Motor neuron (in vitro differentiated cells): ENCODE measurements around the gene TERB1. TPM values are rescaled to one million over a fixed set of nuclear protein-coding genes. Genes with fewer than 3 reads are reported as not detected.

Source experiments
- ATAC-seq, 8 experiments: fragments of 200-7000 bp; cut with Tn5 transposase; replicated peaks in 6 of 8; 2 replicates each; pipeline ENCODE4 v1.8.0; 2021; ENCODE audit warnings: mild to moderate bottlenecking in 8 of 8, moderate library complexity in 8 of 8
- H3K27ac ChIP-seq, 2 donors: fragments of 250-450 bp; sonication (Bioruptor Pico); 2 replicates each; pipeline ENCODE4 v1.9.0; 2021; ENCODE audit warnings: antibody characterized with exemption in 2 of 2, mild to moderate bottlenecking in 2 of 2, moderate library complexity in 1 of 2
- H3K4me1 ChIP-seq, 2 donors: fragments of 250-450 bp; sonication (Bioruptor Pico); replicated peaks in 1 of 2; 2 replicates each; pipeline ENCODE4 v1.6.1; 2021; ENCODE audit warnings: antibody characterized with exemption in 2 of 2, mild to moderate bottlenecking in 2 of 2, moderate library complexity in 1 of 2
- H3K4me3 ChIP-seq, 5 donors: fragments of 250-450 bp; sonication (Bioruptor Pico); 2 replicates each; pipeline ENCODE4 v1.9.0; 2021; ENCODE audit warnings: antibody characterized with exemption in 5 of 5, mild to moderate bottlenecking in 5 of 5, moderate library complexity in 4 of 5
- WGBS, 10 experiments: fragments of 450-650 bp; shearing (Covaris generic); methylation state at CpG; one replicate each; pipeline ENCODE4 v1.0.0; 2022; 5-methylcytosine and 5-hydroxymethylcytosine counted together
- in situ Hi-C, 9 experiments: fragments of 400-800 bp; cut with MboI; loops; one replicate each; pipeline ENCODE4 v1.15.0; 2021; ENCODE audit warnings: low sequenced_read_pairs in 9 of 9, low pct_unique_long_range_greater_than_20kb in 2 of 9; ENCODE audit not compliant: unreplicated experiment in 9 of 9
- total RNA-seq, 8 experiments: library from RNA; unstranded; fragments of 300-600 nt; gene quantifications; 2 replicates each; pipeline versions ENCODE4 v1.2.3 to v1.2.4, GENCODE V29; 2022

The TERB1 gene
- total RNA-seq, 8 experiments from 2014 or later = 0.05 to 0.09 TPM; not detected in 6

DNA sequence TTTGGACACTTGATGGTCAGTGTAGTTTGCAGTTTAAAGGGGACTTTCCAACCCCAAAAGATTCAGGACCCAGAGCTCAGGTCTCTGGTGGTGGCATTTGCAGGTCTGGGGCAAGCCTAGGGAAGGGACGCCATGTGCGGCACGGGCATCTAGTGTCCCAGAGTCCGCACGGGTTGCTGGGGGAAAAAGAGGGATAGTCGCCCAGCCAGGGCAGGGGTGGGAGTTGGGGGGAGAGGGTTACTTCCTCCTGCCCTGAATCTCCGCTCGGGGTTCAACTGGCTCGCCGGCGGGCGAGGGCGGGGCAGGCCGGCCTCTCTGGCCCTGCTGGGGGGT is 42.6 kb upstream of the TERB1 start:
- no peak overlapping the region for H3K27ac ChIP-seq
- ATAC-seq = peak in 3 of 8 experiments; percentile 13 to 23 (median 22)

DNA sequence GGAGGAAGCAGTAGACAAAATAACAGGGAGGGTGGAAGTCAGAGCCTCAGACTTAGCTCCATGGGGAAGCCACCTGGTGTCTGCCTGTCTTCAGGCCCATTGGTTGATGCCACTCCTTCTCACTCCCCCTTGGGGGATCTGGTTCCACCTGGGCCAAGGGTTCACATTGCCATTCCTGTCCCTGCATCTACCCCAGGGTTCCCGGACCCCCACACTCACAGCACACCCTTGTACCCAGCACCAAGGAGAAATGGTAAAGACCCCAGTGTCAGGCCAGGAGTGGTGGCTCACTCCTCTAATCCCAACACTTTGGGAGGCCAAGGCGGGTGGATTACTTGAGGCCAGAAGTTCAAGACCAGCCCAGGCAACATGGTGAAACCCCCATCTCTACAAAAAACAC is 41.8 kb upstream of the TERB1 start:
- in situ Hi-C loops = no loop called here
- Histone ChIP-seq H3K27ac (no peak overlapping the region), H3K4me1 (no peaks in the 10 kb centered on the region), H3K4me3 (no peak overlapping the region)
- no peak for ATAC-seq
- WGBS, 10 experiments = 60 to 100% (median 83%) methylated on average over 1 of the region's 2 CpGs; no CpG with 5 or more reads in 6 of the 10 experiments

More for the DNA sequence above, 42.6 kb upstream of the TERB1 start:
- WGBS, 10 experiments = 4% methylated on average over 5 of the region's 14 CpGs; no CpG with 5 or more reads in 9 of the 10 experiments
- H3K4me1 ChIP-seq = no peaks in the 10 kb centered on the region
- H3K4me3 ChIP-seq = peak overlapping the region in 3 of 5 donors; percentile 21 to 30 (median 23)
- in situ Hi-C loops = no loop called here

DNA sequence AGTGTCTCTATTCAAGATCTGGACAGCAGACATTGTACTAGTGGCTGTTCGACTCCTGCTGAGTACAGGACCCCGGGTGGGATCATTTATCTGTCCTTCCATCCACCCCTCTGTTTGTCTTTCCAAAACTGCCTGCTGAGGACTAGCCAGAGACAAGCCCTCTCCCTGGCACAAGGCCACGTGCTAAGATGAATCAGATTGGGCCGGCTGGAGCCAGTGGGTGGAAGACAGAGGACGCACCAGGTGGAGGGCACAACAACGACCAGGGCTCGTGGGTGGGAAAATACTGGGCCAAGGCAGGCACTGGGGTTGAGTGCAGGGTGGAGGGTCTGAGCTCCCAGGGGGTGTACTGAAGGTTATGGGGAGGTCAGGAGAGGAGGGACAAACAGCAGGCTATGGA is 41.4 kb upstream of the TERB1 start:
- H3K27ac ChIP-seq = no peak overlapping the region
- peak in 1 of 8 experiments; percentile 27 for ATAC-seq
- 40 to 90% (median 80%) methylated on average over 1 to 3 of the region's 7 CpGs; no CpG with 5 or more reads in 5 of the 10 experiments for WGBS, 10 experiments
- in situ Hi-C loops = no loop called here
- no peaks in the 10 kb centered on the region for H3K4me1 ChIP-seq
- no peak overlapping the region for H3K4me3 ChIP-seq

DNA sequence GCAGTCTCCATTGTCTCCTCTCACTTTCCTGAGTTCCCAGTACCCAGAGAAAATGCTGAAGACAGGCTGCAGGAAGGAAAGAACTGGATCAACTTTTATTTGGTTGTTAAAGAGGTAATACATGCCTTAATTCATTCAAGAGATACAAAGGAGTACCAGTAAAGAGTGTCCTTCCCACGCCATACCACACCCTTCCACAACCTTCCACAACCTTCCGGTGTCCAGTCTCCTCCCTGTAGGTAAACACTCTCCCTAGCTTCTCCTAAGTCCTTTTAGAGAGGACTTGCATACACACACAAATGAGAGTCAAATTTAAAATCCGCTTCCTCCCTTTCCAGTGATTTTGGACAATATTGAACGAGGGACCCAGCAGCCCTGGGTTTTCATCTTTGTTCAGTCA is 40.0 kb upstream of the TERB1 start:
- Histone ChIP-seq H3K27ac (no peak overlapping the region), H3K4me1 (no peaks in the 10 kb centered on the region), H3K4me3 (no peak overlapping the region)
- WGBS, 10 experiments = 45 to 100% (median 75%) methylated on average over 1 to 4 of the region's 4 CpGs; no CpG with 5 or more reads in 1 of the 10 experiments
- in situ Hi-C loops = no loop called here
- no peak for ATAC-seq

DNA sequence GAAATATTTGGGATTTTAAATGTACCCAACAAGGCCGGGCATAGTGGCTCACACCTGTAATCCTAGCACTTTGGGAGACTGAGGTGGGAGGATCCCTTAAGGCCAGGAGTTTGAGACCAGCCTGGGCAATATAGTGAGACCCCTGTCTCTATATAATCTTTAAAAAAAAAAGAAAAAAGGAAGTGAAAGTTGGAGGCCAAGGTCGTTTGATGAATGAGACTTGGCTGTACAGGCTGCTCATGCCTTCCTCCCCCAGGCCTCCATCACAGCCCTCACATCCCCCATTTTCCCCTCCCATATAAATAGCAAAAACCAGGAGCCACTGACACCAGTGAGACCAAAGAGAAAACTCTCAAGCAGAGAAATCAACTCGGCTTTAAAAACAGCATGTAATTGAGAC is 39.5 kb upstream of the TERB1 start:
- no peak overlapping the region for H3K4me3 ChIP-seq

DNA sequence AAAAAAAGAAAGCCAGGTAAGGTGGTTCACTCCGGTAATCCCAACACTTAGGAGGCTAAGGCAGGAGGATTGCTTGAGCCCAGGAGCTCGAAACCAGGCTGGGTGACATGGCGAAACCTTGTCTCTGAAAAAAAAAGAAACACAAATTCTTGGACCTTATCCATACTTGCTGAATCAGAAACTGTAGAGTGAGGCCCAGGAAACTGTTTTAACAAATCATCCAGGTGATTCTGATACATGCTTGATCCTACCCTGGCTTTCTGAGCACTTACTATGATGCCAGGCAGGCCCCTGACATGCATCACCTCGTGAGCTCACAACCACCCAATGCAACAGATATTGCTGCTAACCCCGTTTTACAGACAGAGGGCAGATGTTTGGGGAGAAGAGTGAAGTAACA is 33.4 kb upstream of the TERB1 start:
- Histone ChIP-seq H3K4me1 (peaks cover 2% of the 10 kb centered on the region in 2 donors), H3K27ac (no peak overlapping the region), H3K4me3 (no peak overlapping the region)
- no peak for ATAC-seq
- in situ Hi-C loops = no loop called here
- 63 to 100% (median 79%) methylated on average over 1 to 5 of the region's 5 CpGs for WGBS, 10 experiments

More for the DNA sequence above, 39.5 kb upstream of the TERB1 start:
- WGBS, 10 experiments = 0 to 60% (median 32%) methylated on average over 1 to 3 of the region's 3 CpGs; no CpG with 5 or more reads in 3 of the 10 experiments
- in situ Hi-C loops = no loop called here
- no peak for ATAC-seq
- Histone ChIP-seq H3K27ac (no peak overlapping the region), H3K4me1 (no peaks in the 10 kb centered on the region)

DNA sequence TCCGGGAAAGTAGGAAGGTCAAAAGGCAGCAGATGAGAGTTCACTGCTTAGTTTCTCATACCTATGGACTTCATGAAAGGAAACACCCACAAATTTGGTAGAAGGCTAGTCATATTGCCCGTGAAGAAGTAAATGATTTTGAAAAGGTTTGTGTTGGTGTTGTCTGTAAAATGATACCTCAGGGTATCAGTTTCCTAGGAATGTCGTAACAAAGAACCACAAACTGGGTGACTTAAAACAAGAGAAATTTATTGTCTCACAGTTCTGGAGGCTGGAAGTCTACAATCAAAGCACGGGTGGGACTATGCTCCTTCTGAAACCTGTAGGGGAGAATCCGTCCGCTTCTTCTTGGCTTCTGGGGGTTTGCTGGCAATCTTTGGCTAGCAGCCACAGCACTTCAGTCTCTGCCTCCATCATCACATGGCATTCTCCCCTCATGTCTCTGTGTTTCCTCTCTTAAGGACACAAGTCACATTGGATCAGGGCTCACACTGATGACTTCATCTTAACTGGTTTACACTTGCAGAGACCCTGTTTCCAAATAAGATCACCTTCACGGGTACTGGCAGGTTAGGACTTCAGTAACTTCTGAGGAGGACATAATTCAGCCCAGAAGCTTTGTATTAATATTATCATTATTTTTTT is 31.4 kb upstream of the TERB1 start:
- no peak for ATAC-seq
- Histone ChIP-seq H3K4me1 (peaks cover 8 to 12% of the 10 kb centered on the region in 2 donors), H3K27ac (no peak overlapping the region), H3K4me3 (no peak overlapping the region)
- in situ Hi-C loops = no loop called here
- WGBS, 10 experiments = 19 to 100% (median 73%) methylated on average over 1 to 7 of the region's 7 CpGs

DNA sequence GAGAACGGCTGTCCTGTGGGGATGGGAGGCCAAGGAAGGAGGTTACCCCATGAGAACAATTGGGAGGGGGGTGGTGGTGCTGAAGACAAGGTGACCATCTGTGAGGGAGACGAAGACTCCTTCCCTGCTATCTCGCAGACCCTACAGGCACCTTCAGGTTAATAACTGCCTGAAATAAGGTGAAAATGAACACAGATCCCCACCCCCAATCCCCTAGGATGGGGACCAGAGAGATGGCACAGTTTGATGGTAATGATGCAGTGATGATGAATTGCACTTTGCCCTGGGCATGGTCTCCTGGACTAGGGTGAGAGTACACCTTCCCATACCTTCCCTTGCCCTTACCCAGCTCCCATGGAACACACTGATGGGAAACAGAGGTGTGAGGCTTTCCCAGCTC is 30.8 kb upstream of the TERB1 start:
- no peak overlapping the region for H3K4me3 ChIP-seq
- no peak for ATAC-seq
- in situ Hi-C loops = no loop called here
- WGBS, 10 experiments = 17 to 100% (median 88%) methylated on average over 1 to 3 of the region's 3 CpGs; no CpG with 5 or more reads in 2 of the 10 experiments
- H3K27ac ChIP-seq = no peak overlapping the region
- peaks cover 8 to 12% of the 10 kb centered on the region in 2 donors for H3K4me1 ChIP-seq

DNA sequence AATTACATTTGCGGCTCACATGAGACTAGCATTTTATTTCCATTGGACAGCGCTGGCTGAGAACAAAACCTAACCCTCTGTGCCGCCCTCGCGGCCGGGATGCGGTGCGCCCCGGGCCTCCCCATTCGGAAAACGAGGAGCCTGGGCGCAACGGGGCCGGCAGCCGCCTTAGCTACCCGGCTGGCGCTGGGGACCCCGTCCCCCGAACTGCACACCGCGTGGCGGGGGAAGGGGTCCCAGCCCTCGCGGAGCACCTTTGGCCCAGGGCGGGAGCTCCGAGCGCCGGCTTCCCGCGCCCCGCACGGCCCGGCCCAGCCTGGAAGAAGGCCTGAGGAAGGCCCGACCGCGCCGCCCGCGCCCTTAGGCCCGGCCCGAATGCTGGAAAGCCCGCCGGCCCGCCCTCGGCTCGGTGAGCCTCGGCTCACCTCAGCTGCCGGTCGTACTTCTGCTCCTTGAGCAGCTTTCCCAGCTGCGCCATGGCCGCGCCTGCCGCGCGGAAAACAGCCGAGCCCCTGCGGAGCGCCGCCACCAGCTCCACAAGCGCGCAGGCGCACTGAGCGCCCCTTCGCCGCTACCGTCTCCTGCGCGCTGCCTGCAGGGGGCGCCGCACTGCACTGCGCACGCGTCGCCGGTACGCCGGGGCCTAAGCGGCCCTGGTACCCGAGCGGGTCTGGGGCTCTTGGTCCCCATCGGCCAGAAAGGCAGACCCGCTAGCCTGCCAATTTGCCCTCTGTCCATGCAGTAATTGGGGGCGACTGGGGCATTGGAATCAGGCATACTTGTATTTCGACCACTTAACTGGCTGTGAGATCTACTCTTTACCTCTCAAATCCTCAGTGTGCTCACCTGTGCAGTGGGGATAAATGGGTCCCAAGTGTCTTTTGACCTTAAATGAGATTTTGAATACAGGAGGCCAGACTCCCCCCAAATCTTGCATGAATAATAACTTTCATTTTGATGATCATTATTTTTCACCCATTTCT is 29.3 kb upstream of the TERB1 start, which contains the start of gene NAE1:
TSS of gene NAE1 (minus strand) at position 555 of the 983 bp plus-strand sequence. CDS start at position 478, 77 bp downstream.
- ATAC-seq = peak; percentile 92 to 98 (median 96)
- 0 to 10% (median 0%) methylated on average over 2 to 21 of the region's 84 CpGs; no CpG with 5 or more reads in 1 of the 10 experiments for WGBS, 10 experiments
- peaks cover 8 to 12% of the 10 kb centered on the region in 2 donors for H3K4me1 ChIP-seq
- peak within 1 kb of the TSS; percentile 71 to 96 (median 82) for H3K4me3 ChIP-seq
- in situ Hi-C loops = no loop called here
- peak within 1 kb of the TSS; percentile 84 to 94 for H3K27ac ChIP-seq

DNA sequence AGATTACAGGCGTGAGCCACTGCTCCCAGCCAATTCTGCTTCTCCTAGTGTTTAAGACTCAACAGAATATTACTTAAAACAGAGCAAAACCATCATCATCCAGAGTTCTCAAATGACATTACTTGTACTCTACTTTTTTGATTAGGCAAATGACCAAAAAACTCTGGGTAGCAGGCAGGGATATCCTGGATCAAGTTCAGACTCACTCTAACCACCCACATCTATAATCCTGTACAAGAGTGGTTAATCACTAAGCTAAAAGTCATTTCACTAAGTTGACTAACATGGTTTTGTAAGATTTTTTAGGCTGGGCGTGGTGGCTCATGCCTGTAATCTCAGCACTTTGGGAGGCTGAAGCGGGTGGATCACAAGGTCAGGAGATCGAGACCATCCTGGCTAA is 22.6 kb upstream of the TERB1 start:
- in situ Hi-C loops = no loop called here
- 60 to 100% (median 100%) methylated on average over 1 of the region's 4 CpGs; no CpG with 5 or more reads in 4 of the 10 experiments for WGBS, 10 experiments
- peaks cover 0 to 2% of the 10 kb centered on the region in 2 donors for H3K4me1 ChIP-seq
- no peak overlapping the region for H3K4me3 ChIP-seq
- H3K27ac ChIP-seq = no peak overlapping the region
- ATAC-seq = no peak

DNA sequence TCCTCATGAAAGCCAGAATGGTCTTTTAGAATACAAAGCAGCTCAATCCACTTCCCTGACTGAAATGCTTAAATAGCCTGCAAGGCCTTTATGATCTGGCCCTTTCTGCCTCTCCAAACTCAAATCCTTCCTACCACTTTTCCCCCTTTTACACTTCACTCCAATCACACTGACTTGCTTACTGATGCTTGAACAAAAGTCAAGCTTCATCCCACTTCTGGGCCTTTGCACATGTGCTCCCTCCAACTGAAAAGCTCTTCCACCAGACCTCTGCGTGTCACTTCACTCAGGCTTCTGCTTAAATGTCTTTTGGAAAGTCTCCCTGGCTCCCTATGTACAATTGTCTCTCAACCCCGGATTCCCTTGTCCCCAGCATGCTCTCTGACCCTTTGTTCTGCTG is 13.3 kb upstream of the TERB1 start:
- in situ Hi-C loops = no loop called here
- Histone ChIP-seq H3K4me1 (no peaks in the 10 kb centered on the region), H3K4me3 (no peak overlapping the region), H3K27ac (no peak overlapping the region)
- whole genome bisulfite sequencing, 10 experiments = 90 to 100% (median 94%) methylated on average over 1 to 2 of the region's 2 CpGs; no CpG with 5 or more reads in 3 of the 10 experiments
- no peak for ATAC-seq

DNA sequence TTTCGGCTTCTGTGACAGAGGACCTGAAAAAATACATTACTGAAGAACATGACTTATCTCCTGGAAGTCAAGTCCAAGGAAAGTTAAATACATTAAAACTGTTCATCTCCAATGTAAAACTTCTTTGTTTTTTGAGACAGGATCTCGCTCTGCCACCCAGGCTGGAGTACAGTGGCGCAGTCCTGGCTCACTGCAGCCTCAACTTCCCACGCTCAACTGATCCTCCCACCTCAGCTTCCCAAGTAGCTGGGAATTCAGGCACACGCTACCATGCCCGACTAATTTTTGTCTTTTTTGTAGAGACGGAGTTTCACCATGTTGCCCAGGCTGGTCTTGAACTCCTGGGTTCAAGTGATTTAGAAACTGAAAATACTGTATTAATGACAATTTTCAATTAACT is 9.7 kb upstream of the TERB1 start:
- ATAC-seq = no peak
- Histone ChIP-seq H3K4me1 (no peaks in the 10 kb centered on the region), H3K4me3 (no peak overlapping the region), H3K27ac (no peak overlapping the region)
- 93 to 100% (median 98%) methylated on average over 1 to 6 of the region's 7 CpGs; no CpG with 5 or more reads in 2 of the 10 experiments for WGBS, 10 experiments
- in situ Hi-C loops = no loop called here

DNA sequence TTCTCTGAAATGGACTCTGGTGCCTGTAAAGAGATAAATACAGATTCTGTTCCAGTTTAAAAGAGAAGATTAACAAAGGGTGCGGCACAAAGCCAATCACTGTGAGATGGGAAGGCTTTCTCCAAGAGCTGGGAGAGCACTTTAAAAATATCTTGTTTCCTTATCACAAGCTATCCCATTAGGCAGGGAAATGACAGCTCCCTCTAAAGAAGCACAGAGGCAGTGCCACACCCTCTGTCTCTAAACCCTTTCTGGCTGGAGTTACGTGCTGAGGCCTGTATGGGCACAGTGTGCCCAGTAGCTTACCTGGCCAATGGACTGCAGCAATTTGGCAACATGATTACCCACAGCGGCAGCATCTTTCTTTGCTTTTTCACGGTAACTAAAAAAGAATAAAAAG is 9.0 kb upstream of the TERB1 start:
- no peak overlapping the region for H3K27ac ChIP-seq
- H3K4me3 ChIP-seq = no peak overlapping the region
- 88 to 100% (median 100%) methylated on average over 1 to 4 of the region's 4 CpGs for WGBS, 10 experiments
- H3K4me1 ChIP-seq = no peaks in the 10 kb centered on the region
- in situ Hi-C loops = no loop called here
- no peak for ATAC-seq
